Measurements from ENCODE around the gene PUM1. TPM values are rescaled to one million over a fixed set of nuclear protein-coding genes. Genes with fewer than 3 reads are reported as not detected.
"Not testable (repeated sequence)": the region's sequence is repeated elsewhere in the genome, so short reads cannot be mapped to it uniquely, and the experiment has no call there.

Gene PUM1
- total RNA-seq, 6 experiments from 2014 or later, result 30.9 to 51.6 (median 42.0) TPM

- peaks cover 0 to 85% (median 30%) of the 10 kb centered on the region in 4 donors for H3K4me1 ChIP-seq
- peaks cover 0 to 4% (median under 1%) of the 10 kb centered on the region in 4 donors for H3K36me3 ChIP-seq
- H3K4me3 ChIP-seq, result peak overlapping the region in 1 of 3 donors; percentile 11
- H3K27ac ChIP-seq, result peak overlapping the region in 1 of 3 donors; percentile 46
- WGBS (ENCODE audit: insufficient coverage, low coverage, low lambda C conversion rate, missing lambda C conversion rate), result 28% methylated on average over 1 of the region's 1 CpG
- intact Hi-C loops (cut with DNase I), result no loop called here
- no peaks in the 10 kb centered on the region for H3K27me3 ChIP-seq
- H3K9me3 ChIP-seq, result no peaks in the 10 kb centered on the region
- TF ChIP-seq POLR2A (IDR thresholded peaks at IDR 0.05), result no peak
- TF ChIP-seq CTCF (IDR thresholded peaks at IDR 0.05), result no peak
- DNase-seq, result peak in 1 of 3 donors; percentile 73
- peak; percentile 79 to 92 (median 86) for ATAC-seq
Measured at GRCh38 chr1:31051611-31052010, 13.9 kb downstream of the PUM1 start.

DNA sequence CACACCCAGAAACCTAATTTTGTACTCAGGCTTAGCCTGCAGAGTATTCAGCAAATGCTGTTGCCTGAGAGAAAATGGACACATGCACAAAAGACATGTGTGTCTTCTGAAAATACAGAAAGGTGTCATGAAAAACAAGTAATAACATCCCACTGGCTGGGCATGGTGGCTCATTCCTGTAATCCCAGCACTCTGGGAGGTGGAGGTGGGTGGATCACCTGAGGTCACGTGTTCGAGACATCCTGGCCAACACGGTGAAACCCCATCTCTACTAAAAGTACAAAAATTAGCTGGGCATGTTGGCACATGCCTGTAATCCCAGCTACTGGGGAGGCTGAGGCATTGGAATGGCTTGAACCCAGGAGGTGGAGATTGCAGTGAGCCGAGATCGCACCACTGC lies 18.0 kb downstream of the PUM1 start:
- H3K36me3 ChIP-seq, result peaks cover 0 to 10% (median 4%) of the 10 kb centered on the region in 4 donors
- peaks cover 0 to 50% (median 15%) of the 10 kb centered on the region in 4 donors for H3K4me1 ChIP-seq
- H3K27ac ChIP-seq, result peak overlapping the region in 1 of 3 donors; percentile 24
- H3K9me3 ChIP-seq; H3K27me3 ChIP-seq; DNase-seq; ATAC-seq; H3K4me3 ChIP-seq; intact Hi-C loops (cut with DNase I): not testable (repeated sequence)
- 27% methylated on average over 2 of the region's 5 CpGs for WGBS (ENCODE audit: insufficient coverage, low coverage, low lambda C conversion rate, missing lambda C conversion rate)

DNA sequence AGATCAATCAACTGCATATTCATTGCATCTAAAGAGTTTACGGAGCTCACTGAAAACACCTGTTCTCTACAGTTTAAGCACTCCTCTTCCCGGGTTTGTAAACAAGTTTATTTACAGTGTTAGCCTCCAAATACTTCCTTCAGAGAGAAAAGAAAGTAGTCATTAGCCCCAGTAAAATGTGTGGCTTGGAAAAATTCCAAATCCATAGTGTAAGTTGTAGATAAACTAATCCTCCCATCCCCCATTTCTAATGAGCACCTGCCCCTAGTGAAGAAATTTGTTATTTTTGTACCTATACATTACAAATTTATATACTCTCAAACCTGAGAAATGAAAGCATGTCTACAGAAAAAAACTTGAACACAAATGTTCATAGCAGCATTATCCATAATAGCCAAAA lies 21.9 kb downstream of the PUM1 start:
- 56% methylated on average over 2 of the region's 2 CpGs for WGBS (ENCODE audit: insufficient coverage, low coverage, low lambda C conversion rate, missing lambda C conversion rate)
- no peaks in the 10 kb centered on the region for H3K9me3 ChIP-seq
- DNase-seq (no peak), ATAC-seq (no peak)
- no peaks in the 10 kb centered on the region for H3K27me3 ChIP-seq
- no peak for TF ChIP-seq POLR2A (IDR thresholded peaks at IDR 0.05)
- H3K27ac ChIP-seq, result no peak overlapping the region
- no peak overlapping the region for H3K4me3 ChIP-seq
- H3K36me3 ChIP-seq, result peaks cover 0 to 15% (median 4%) of the 10 kb centered on the region in 4 donors
- intact Hi-C loops (cut with DNase I), result no loop called here
- H3K4me1 ChIP-seq, result peaks cover 0 to 35% (median 12%) of the 10 kb centered on the region in 4 donors

DNA sequence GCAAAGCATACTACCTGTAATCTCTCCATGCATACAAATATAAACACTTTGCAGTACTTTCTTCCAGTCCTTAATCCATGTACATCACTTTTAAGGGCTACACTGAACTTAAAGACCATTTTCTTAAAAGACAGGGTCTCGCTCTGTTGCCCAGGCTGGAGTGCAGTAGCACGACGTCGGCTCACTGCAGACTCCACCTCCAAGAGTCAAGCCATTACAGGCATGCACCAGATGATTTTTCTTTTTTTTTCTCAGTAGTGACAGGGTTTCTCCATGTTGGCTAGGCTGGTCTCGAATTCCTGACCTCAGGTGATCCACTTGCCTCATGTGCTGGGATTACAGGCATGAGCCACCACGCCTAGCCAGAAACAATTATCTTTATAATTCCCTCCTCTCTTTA lies 22.9 kb downstream of the PUM1 start:
- 92% methylated on average over 5 of the region's 6 CpGs for WGBS (ENCODE audit: insufficient coverage, low coverage, low lambda C conversion rate, missing lambda C conversion rate)
- Histone ChIP-seq H3K27ac (no peak overlapping the region), H3K36me3 (peaks cover 0 to 15% (median 4%) of the 10 kb centered on the region in 4 donors), H3K27me3 (no peaks in the 10 kb centered on the region), H3K4me3 (no peak overlapping the region), H3K4me1 (peaks cover 0 to 28% (median 12%) of the 10 kb centered on the region in 4 donors), H3K9me3 (no peaks in the 10 kb centered on the region)
- intact Hi-C loops (cut with DNase I), result no loop called here
- ATAC-seq, result no peak
- no peak for DNase-seq
- TF ChIP-seq POLR2A (IDR thresholded peaks at IDR 0.05) (no peak), CTCF (IDR thresholded peaks at IDR 0.05) (no peak)

DNA sequence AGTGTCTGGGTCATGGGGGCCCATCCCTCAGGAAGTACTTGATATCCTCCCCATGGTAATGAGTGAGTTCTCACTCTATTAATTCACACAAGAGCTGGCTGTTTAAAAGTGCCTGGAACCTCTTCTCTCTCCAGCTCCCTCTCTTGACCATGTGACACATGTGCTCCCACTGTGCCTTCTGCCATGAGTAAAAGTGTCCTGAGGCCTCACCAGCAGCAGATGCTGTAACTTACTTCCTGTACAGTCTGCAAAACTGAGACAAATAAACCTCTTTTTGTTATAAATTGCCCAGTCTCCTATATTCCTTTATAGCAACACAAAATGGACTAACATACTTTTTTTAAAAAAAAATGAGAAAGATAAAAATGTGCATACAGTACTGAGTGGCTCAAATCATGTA lies 24.0 kb downstream of the PUM1 start:
- Histone ChIP-seq H3K36me3 (peaks cover 0 to 19% (median 4%) of the 10 kb centered on the region in 4 donors), H3K27ac (no peak overlapping the region), H3K4me1 (peaks cover 0 to 16% (median 6%) of the 10 kb centered on the region in 4 donors), H3K4me3 (no peak overlapping the region), H3K9me3 (no peaks in the 10 kb centered on the region), H3K27me3 (no peaks in the 10 kb centered on the region)
- TF ChIP-seq CTCF (IDR thresholded peaks at IDR 0.05) (no peak), POLR2A (IDR thresholded peaks at IDR 0.05) (no peak)
- DNase-seq (no peak), ATAC-seq (no peak)
- intact Hi-C loops (cut with DNase I), result no loop called here

DNA sequence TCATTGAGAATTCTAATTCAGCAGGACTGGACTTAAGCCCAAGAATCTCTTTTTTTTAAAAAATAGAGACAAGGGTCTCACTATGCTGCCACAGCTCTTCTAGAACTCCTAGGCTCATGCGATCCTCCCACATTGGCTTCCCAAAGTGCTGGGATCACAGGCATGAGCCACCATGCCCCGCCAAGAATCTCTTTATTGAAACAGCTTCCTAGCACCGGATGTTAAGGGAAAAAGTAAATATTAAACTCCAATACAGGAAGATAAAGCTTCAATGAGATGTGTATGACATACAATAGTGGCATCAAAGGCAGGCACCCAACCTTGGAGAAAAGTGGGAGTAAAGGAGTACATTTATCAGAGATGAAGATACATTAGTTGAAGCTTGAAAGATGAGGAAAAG lies 25.5 kb downstream of the PUM1 start:
- Histone ChIP-seq H3K4me3 (no peak overlapping the region), H3K27ac (no peak overlapping the region), H3K4me1 (peaks cover 0 to 15% (median 6%) of the 10 kb centered on the region in 4 donors), H3K9me3 (no peaks in the 10 kb centered on the region), H3K36me3 (peaks cover 0 to 19% (median 4%) of the 10 kb centered on the region in 4 donors), H3K27me3 (no peaks in the 10 kb centered on the region)
- DNase-seq, result no peak
- intact Hi-C loops (cut with DNase I), result no loop called here
- 43% methylated on average over 3 of the region's 3 CpGs for WGBS (ENCODE audit: insufficient coverage, low coverage, low lambda C conversion rate, missing lambda C conversion rate)
- TF ChIP-seq CTCF (IDR thresholded peaks at IDR 0.05) (no peak), POLR2A (IDR thresholded peaks at IDR 0.05) (no peak)
- peak in 2 of 4 donors; percentile 55 to 73 for ATAC-seq

DNA sequence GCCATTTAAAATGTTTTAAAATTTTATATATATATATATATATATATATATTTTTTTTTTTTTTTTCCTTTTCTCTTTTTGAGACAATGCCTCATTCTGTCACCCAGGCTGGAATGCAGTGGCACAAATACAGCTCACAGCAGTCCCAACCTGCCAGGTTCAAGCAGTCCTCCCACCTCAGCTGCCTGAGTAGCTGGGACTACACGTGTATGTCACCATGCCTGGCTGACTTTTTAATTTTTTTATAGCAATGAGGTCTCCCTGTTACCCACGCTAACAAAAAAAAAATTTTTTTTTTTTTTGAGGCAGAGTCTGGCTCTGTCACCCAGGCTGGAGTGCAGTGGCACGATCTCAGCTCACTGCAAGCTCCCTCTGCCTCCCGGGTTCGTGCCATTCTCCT lies 26.6 kb downstream of the PUM1 start:
- DNase-seq; H3K27me3 ChIP-seq; intact Hi-C loops (cut with DNase I); ATAC-seq; H3K27ac ChIP-seq; H3K9me3 ChIP-seq; H3K4me3 ChIP-seq: not testable (repeated sequence)
- Histone ChIP-seq H3K36me3 (peaks cover 0 to 12% (median 4%) of the 10 kb centered on the region in 4 donors), H3K4me1 (peaks cover 0 to 15% (median 6%) of the 10 kb centered on the region in 4 donors)
- WGBS (ENCODE audit: insufficient coverage, low coverage, low lambda C conversion rate, missing lambda C conversion rate), result 78% methylated on average over 5 of the region's 5 CpGs

All from right lobe of liver (tissue), 6 donors.